ENCODE data around the gene ADCY2.

The ADCY2 gene

GRCh38 chr5:7763621-7764072 is 367.7 kb downstream of the ADCY2 start:
- H3K4me3 ChIP-seq (ENCODE audit: low read depth, low read length), result no peak overlapping the region
- POLR2A ChIA-PET, result no interaction called here
- no peak for DNase-seq (ENCODE audit: low read depth, low spot score)
- TF ChIP-seq CTCF (IDR thresholded peaks at IDR 0.05; ENCODE audit: insufficient read depth, low read length, missing control alignments), result no peak
- CTCF ChIA-PET, result no interaction called here

- ChIA-PET POLR2A (no interaction called here), CTCF (no interaction called here)
- no peak overlapping the region for H3K4me3 ChIP-seq (ENCODE audit: low read depth, low read length)
- no peak for DNase-seq (ENCODE audit: low read depth, low spot score)
- no peak for TF ChIP-seq CTCF (IDR thresholded peaks at IDR 0.05; ENCODE audit: insufficient read depth, low read length, missing control alignments)
These were observed 368.5 kb downstream of the ADCY2 start for GRCh38 chr5:7764452-7764851.

GRCh38 chr5:7770436-7770835 is 374.5 kb downstream of the ADCY2 start:
- TF ChIP-seq CTCF (IDR thresholded peaks at IDR 0.05; ENCODE audit: insufficient read depth, low read length, missing control alignments), result no peak
- no peak for DNase-seq (ENCODE audit: low read depth, low spot score)
- H3K4me3 ChIP-seq (ENCODE audit: low read depth, low read length), result no peak overlapping the region
- ChIA-PET CTCF (interaction anchor here (0.7 to 1.6 kb wide), 2 partner anchors 15 to 25 kb away, joined by 3 to 5 read pairs; no protein-coding TSS in a partner anchor), POLR2A (no interaction called here)

GRCh38 chr5:7772141-7772540 is 376.2 kb downstream of the ADCY2 start:
- ChIA-PET POLR2A (no interaction called here), CTCF (no interaction called here)

GRCh38 chr5:7773178-7773577 is 377.2 kb downstream of the ADCY2 start:
- H3K4me3 ChIP-seq (ENCODE audit: low read depth, low read length), result no peak overlapping the region
- no peak for TF ChIP-seq CTCF (IDR thresholded peaks at IDR 0.05; ENCODE audit: insufficient read depth, low read length, missing control alignments)
- ChIA-PET CTCF (no interaction called here), POLR2A (no interaction called here)
- DNase-seq (ENCODE audit: low read depth, low spot score), result no peak

More at GRCh38 chr5:7772141-7772540, 376.2 kb downstream of the ADCY2 start:
- no peak overlapping the region for H3K4me3 ChIP-seq (ENCODE audit: low read depth, low read length)
- no peak for TF ChIP-seq CTCF (IDR thresholded peaks at IDR 0.05; ENCODE audit: insufficient read depth, low read length, missing control alignments)
- no peak for DNase-seq (ENCODE audit: low read depth, low spot score)

- no peak for DNase-seq (ENCODE audit: low read depth, low spot score)
- CTCF ChIA-PET, result no interaction called here
- no peak for TF ChIP-seq CTCF (IDR thresholded peaks at IDR 0.05; ENCODE audit: insufficient read depth, low read length, missing control alignments)
- H3K4me3 ChIP-seq (ENCODE audit: low read depth, low read length), result no peak overlapping the region
- POLR2A ChIA-PET, result no interaction called here
These were observed 380.5 kb downstream of the ADCY2 start for GRCh38 chr5:7776442-7776841.

All from AG04449 (cell line).